ENCODE results near the gene SLC17A9. TPM values are rescaled to one million over a fixed set of nuclear protein-coding genes. Genes with fewer than 3 reads are reported as not detected.

Gene SLC17A9
- total and polyA plus RNA-seq, 10 of the 15 experiments (the other 5 are each of a cell fraction or from before 2014, with no cell fraction given), result 0.72 to 74.1 (median 29.4) TPM

GRCh38 chr20:62944746-62945145, 7.8 kb upstream of the SLC17A9 start (continued):
- TF ChIP-seq ELK1 (IDR thresholded peaks at IDR 0.05; ENCODE audit: low read depth, low read length) (no peak), NFYB (IDR thresholded peaks at IDR 0.05; ENCODE audit: insufficient read depth, low read depth, low read length) (no peak), CREB1 (IDR thresholded peaks at IDR 0.05; ENCODE audit: low read depth) (no peak), NR2C1 (IDR thresholded peaks at IDR 0.05) (no peak), HDAC2 (IDR thresholded peaks at IDR 0.05) (no peak), PKNOX1 (IDR thresholded peaks at IDR 0.05) (no peak), MYC (IDR thresholded peaks at IDR 0.05; ENCODE audit: insufficient read depth, insufficient read length, insufficient replicate concordance, low read length, severe bottlenecking) (no peak)
- TF ChIP-seq, protein P1, sequence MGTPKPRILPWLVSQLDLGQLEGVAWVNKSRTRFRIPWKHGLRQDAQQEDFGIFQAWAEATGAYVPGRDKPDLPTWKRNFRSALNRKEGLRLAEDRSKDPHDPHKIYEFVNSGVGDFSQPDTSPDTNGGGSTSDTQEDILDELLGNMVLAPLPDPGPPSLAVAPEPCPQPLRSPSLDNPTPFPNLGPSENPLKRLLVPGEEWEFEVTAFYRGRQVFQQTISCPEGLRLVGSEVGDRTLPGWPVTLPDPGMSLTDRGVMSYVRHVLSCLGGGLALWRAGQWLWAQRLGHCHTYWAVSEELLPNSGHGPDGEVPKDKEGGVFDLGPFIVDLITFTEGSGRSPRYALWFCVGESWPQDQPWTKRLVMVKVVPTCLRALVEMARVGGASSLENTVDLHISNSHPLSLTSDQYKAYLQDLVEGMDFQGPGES (IDR thresholded peaks at IDR 0.05), result no peak

- no peaks in the 10 kb centered on the region for H4K20me1 ChIP-seq (ENCODE audit: control insufficient read depth, insufficient read depth)
- H2AFZ ChIP-seq (ENCODE audit: control insufficient read depth, low read depth, low read length), result no peak overlapping the region
- ChIA-PET POLR2A (no interaction called here), SMC1A (ENCODE audit: uncharacterized antibody, unreplicated experiment) (no interaction called here), CTCF (no interaction called here), RAD21 (ENCODE audit: unreplicated experiment) (no interaction called here)
- H3K9me3 ChIP-seq (replicated peaks; ENCODE audit: control insufficient read depth, insufficient read depth, low read length), result peaks cover 3% of the 10 kb centered on the region; the same call in 2 of the 3 replicates
- H3K4me1 ChIP-seq (ENCODE audit: control insufficient read depth, insufficient read depth, low read length), result no peaks in the 10 kb centered on the region
- ATAC-seq (no peak), FAIRE-seq (no peak), DNase-seq (ENCODE audit: low read depth, low spot score) (no peak)
- 98% methylated on average over 25 of the region's 25 CpGs for WGBS (ENCODE audit: insufficient coverage, insufficient replicate concordance, low lambda C conversion rate, missing lambda C conversion rate)
- peaks cover 24 to 50% of the 10 kb centered on the region in 2 experiments for H3K36me3 ChIP-seq (ENCODE audit: control insufficient read depth in 2 of 2, insufficient read depth in 2 of 2, low read length in 1 of 2)
- peaks cover 11% of the 10 kb centered on the region for H3K79me2 ChIP-seq (ENCODE audit: control insufficient read depth, insufficient read depth, low read length)
- no peak overlapping the region for H3K27ac ChIP-seq (ENCODE audit: control insufficient read depth, insufficient read depth)
- H3K27me3 ChIP-seq (replicated peaks in 1 of 2; ENCODE audit: control insufficient read depth in 2 of 2, insufficient read depth in 2 of 2, low read length in 1 of 2), result no peaks in the 10 kb centered on the region
- H3K4me3 ChIP-seq, result no peak overlapping the region
- in situ Hi-C loops (cut with MboI), result no loop called here
- no peak for TF ChIP-seq WRNIP1 (IDR thresholded peaks at IDR 0.05; ENCODE audit: borderline replicate concordance, low read depth, low read length)
- TF ChIP-seq NBN (IDR thresholded peaks at IDR 0.05), result no peak
- TF ChIP-seq ZNF207 (IDR thresholded peaks at IDR 0.05; ENCODE audit: borderline replicate concordance), result no peak
- BruUV-seq (replicated peaks), result no TSS peak
- no peak overlapping the region for H3K9ac ChIP-seq (ENCODE audit: control insufficient read depth, insufficient read depth, low read length)
- no peak overlapping the region for H3K4me2 ChIP-seq (ENCODE audit: control insufficient read depth, insufficient read depth)
- intact Hi-C loops (cut with micrococcal nuclease; ENCODE audit: unreplicated experiment), result no loop called here
Measured at GRCh38 chr20:62945771-62946339, 6.7 kb upstream of the SLC17A9 start.
